Hepatocyte (in vitro differentiated cells): ENCODE data around the gene SLC25A10.

Source experiments
- CTCF ChIP-seq: fragments of 200-600 bp; sonication (generic); IDR thresholded peaks from 2 replicates; pipeline ENCODE4 v1.5.1; 2016; ENCODE audit warnings: antibody characterized with exemption, mild to moderate bottlenecking; ENCODE audit not compliant: poor library complexity
- EZH2phosphoT487 ChIP-seq: fragments of 200-600 bp; sonication (generic); IDR thresholded peaks from one replicate; pipeline ENCODE4 v1.6.1; 2018; ENCODE audit warnings: antibody characterized with exemption, mild to moderate bottlenecking, low read depth, moderate library complexity; ENCODE audit not compliant: unreplicated experiment, severe bottlenecking

GRCh38 chr17:81672504-81672903 is 39.6 kb upstream of the SLC25A10 start:
- no peak for TF ChIP-seq CTCF
- no peak for TF ChIP-seq EZH2phosphoT487
